NCI-H2171 treated with DMSO at 0.1 percent for 48 hours (cell line): Measurements from ENCODE around the gene MRFAP1L1.

Experiments
- DNase-seq: peaks from one replicate; lab custom pipeline; 2025; lab: John Stamatoyannopoulos, UW

Gene MRFAP1L1

GRCh38 chr4:6716018-6716911 is 6.6 kb upstream of the MRFAP1L1 start, which contains the start of gene BLOC1S4:
Gene BLOC1S4, plus strand, starts transcription at chr4:6716174. Its CDS starts 36 bp downstream, at chr4:6716210.
- DNase-seq = peak; percentile 77

GRCh38 chr4:6715704-6716017 is 6.0 kb upstream of the MRFAP1L1 start:
- no peak for DNase-seq

- no peak for DNase-seq
Observed at GRCh38 chr4:6714954-6715353, 5.3 kb upstream of the MRFAP1L1 start.

GRCh38 chr4:6710996-6711395 is 1.3 kb upstream of the MRFAP1L1 start:
- no peak for DNase-seq

GRCh38 chr4:6710282-6710681 is 617 bp upstream of the MRFAP1L1 start:
- DNase-seq = no peak

- no peak for DNase-seq
Observed at GRCh38 chr4:6706173-6706572, 3.5 kb downstream of the MRFAP1L1 start.

GRCh38 chr4:6705646-6706045 is 4.0 kb downstream of the MRFAP1L1 start:
- no peak for DNase-seq

- no peak for DNase-seq
Observed at GRCh38 chr4:6703786-6704185, 5.9 kb downstream of the MRFAP1L1 start.

- no peak for DNase-seq
Observed at GRCh38 chr4:6702761-6703160, 6.9 kb downstream of the MRFAP1L1 start.

GRCh38 chr4:6701371-6701770 is 8.3 kb downstream of the MRFAP1L1 start:
- DNase-seq = no peak

- DNase-seq = no peak
Observed at GRCh38 chr4:6699903-6700302, 9.8 kb downstream of the MRFAP1L1 start.

- DNase-seq = no peak
Observed at GRCh38 chr4:6699388-6699787, 10.3 kb downstream of the MRFAP1L1 start.

- no peak for DNase-seq
Observed at GRCh38 chr4:6697131-6697530, 12.5 kb downstream of the MRFAP1L1 start.

GRCh38 chr4:6696611-6697010 is 13.1 kb downstream of the MRFAP1L1 start:
- DNase-seq = no peak

- DNase-seq = no peak
Observed at GRCh38 chr4:6695660-6696610, 13.7 kb downstream of the MRFAP1L1 start.

- no peak for DNase-seq
Observed at GRCh38 chr4:6694177-6694901, 15.3 kb downstream of the MRFAP1L1 start.

GRCh38 chr4:6693231-6694176 is 16.2 kb downstream of the MRFAP1L1 start, which contains the start of gene S100P:
Gene S100P, plus strand, starts transcription at chr4:6693878. Its CDS starts 55 bp downstream, at chr4:6693933.
- DNase-seq = no peak

GRCh38 chr4:6692806-6693205 is 16.9 kb downstream of the MRFAP1L1 start:
- DNase-seq = no peak

- DNase-seq = no peak
Observed at GRCh38 chr4:6692379-6692778, 17.3 kb downstream of the MRFAP1L1 start.

- DNase-seq = no peak
Observed at GRCh38 chr4:6689506-6689960, 20.1 kb downstream of the MRFAP1L1 start.
